HL-60 (cell line): ENCODE results near the gene TROAP.

ENCODE experiments used
- CTCF ChIP-seq: IDR thresholded peaks from one replicate; pipeline ENCODE4 v1.5.1; 2011; ENCODE audit warnings: low read length, control low read depth, inconsistent platforms; ENCODE audit not compliant: insufficient read depth
- GABPA ChIP-seq: IDR thresholded peaks from 2 replicates; pipeline ENCODE4 v1.6.1; 2012; ENCODE audit warnings: low read depth
- POLR2AphosphoS5 ChIP-seq: IDR thresholded peaks from 2 replicates; pipeline ENCODE4 v1.6.1; 2012; ENCODE audit warnings: low read depth
- REST ChIP-seq: IDR thresholded peaks from 2 replicates; pipeline ENCODE4 v1.6.1; 2012; ENCODE audit warnings: low read depth; ENCODE audit not compliant: insufficient replicate concordance
- SPI1 ChIP-seq: IDR thresholded peaks from 2 replicates; pipeline ENCODE4 v1.6.1; 2012; ENCODE audit warnings: low read depth, mild to moderate bottlenecking, borderline replicate concordance

DNA sequence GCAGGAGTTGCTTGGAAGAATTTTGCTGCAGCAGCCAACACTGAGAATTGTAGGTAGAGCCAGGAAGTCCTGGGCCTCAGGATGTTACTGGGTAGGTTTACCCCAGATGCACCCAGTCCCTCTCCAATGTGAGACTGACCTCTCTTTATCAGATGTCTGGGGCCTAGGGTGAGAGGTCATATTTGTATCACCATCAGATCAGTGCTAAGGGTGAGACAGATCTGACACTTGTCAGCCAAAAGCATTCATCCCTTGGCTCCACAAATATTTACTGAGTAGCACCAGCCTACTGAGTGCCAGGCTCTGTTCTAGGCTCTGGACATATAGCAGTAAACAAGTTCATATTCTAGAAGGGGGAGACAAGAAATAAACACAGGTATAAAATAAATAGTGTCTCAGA is 4.3 kb downstream of the TROAP start:
- TF ChIP-seq CTCF, result no peak
- TF ChIP-seq POLR2AphosphoS5, result no peak
- no peak for TF ChIP-seq REST
- no peak for TF ChIP-seq GABPA
- TF ChIP-seq SPI1, result no peak
